HAP-1 (cell line): Measurements from ENCODE around the gene ZNF2.
A peak's percentile ranks its signal among the peaks of the same experiment; 100 is the strongest.

Experiments
- DNase-seq, 2 experiments: peaks; one replicate each; pipeline ENCODE4 v3.0.0-alpha.2; 2016 to 2020; ENCODE audit warnings: low spot score in 2 of 2
- H3K27me3 ChIP-seq: fragments of 250-450 bp; sonication (Bioruptor Pico); 2 replicates; pipeline ENCODE4 v1.5.1; 2020; ENCODE audit warnings: low read depth, mild to moderate bottlenecking, moderate library complexity
- H3K36me3 ChIP-seq: fragments of 250-450 bp; sonication (Bioruptor Pico); replicated peaks from 2 replicates; pipeline ENCODE4 v1.5.1; 2020; ENCODE audit warnings: mild to moderate bottlenecking
- H3K4me1 ChIP-seq: fragments of 250-450 bp; sonication (Bioruptor Pico); 2 replicates; pipeline ENCODE4 v1.5.1; 2020; ENCODE audit warnings: mild to moderate bottlenecking
- H3K4me3 ChIP-seq: fragments of 250-450 bp; sonication (Bioruptor Pico); 2 replicates; pipeline ENCODE4 v1.5.1; 2020; ENCODE audit warnings: mild to moderate bottlenecking, moderate library complexity
- H3K9me3 ChIP-seq: fragments of 250-450 bp; sonication (Bioruptor Pico); 2 replicates; pipeline ENCODE4 v1.5.1; 2020; ENCODE audit warnings: mild to moderate bottlenecking, moderate library complexity
- in situ Hi-C: fragments of 300-500 bp; cut with MboI; formaldehyde crosslinking; loops from 3 replicates; pipeline ENCODE4 v1.14.3; 2020; ENCODE audit warnings: low sequenced_read_pairs, inconsistent platforms, mixed read lengths

ZNF2 gene

DNA sequence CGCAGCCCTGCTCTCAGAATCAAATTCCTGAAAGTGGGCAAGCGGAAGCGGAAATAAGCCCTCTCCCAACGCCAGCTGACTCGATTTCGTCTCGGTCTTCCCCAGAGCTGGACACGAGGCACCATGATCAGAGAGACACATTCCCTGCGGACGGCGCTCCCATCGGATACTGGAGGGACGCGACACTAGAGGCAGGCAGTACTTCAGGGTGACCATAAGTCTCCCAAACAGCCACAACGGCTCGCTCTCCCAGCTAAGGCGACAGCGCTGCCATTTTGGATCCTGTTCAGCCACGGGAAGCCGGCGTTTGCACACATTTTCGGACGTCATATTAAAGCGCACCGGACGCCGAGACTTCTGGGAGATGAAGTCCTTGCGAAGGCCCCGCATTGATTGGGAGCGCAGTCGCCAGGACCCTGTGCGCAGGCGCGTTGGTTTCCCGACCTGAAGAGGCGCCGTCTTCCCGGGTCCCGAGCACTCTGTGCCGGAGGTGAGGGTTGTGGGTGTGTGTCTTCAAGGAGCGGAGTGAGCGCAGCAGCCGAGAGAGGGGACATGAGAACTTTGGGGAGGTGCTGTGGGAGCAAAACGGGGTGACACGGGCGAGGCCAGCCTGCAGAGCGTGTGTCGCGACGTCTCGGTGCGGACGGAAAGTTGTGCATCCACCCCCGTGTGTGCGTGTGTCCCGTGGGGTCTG is at the start of gene ZNF2:
ZNF2 (plus strand) TSS at position 439 of the 694 bp plus-strand sequence. CDS start 10,418 bp downstream, outside the sequence.
- H3K9me3 ChIP-seq: no peaks in the 10 kb centered on the region
- peak within 1 kb of the TSS; percentile 86 for H3K4me3 ChIP-seq
- no peaks in the 10 kb centered on the region for H3K36me3 ChIP-seq
- peak; percentile 95 to 96 for DNase-seq
- in situ Hi-C loops: no loop called here
- no peaks in the 10 kb centered on the region for H3K27me3 ChIP-seq
- H3K4me1 ChIP-seq: peaks cover 12% of the 10 kb centered on the region

DNA sequence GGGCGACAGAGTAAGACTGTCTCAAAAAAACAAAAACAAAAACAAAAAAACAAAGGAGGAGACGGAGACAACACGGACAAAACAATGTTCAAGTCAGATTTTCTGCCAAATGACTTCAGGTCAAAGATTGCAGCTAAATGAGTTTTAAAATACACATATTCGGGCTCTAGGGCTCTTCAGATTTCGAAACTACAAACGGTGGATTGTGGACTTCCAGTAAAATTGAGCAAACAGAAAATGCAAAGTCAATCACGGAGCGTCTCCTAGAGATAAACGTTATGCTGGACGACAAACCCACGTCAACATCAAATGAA is 44.6 kb upstream of the ZNF2 start:
- in situ Hi-C loops: no loop called here
- no peaks in the 10 kb centered on the region for H3K27me3 ChIP-seq
- H3K4me1 ChIP-seq: peaks cover 18% of the 10 kb centered on the region
- peaks cover 12% of the 10 kb centered on the region for H3K36me3 ChIP-seq
- no peaks in the 10 kb centered on the region for H3K9me3 ChIP-seq
- DNase-seq: no peak
- peak overlapping the region; percentile 91 for H3K4me3 ChIP-seq

DNA sequence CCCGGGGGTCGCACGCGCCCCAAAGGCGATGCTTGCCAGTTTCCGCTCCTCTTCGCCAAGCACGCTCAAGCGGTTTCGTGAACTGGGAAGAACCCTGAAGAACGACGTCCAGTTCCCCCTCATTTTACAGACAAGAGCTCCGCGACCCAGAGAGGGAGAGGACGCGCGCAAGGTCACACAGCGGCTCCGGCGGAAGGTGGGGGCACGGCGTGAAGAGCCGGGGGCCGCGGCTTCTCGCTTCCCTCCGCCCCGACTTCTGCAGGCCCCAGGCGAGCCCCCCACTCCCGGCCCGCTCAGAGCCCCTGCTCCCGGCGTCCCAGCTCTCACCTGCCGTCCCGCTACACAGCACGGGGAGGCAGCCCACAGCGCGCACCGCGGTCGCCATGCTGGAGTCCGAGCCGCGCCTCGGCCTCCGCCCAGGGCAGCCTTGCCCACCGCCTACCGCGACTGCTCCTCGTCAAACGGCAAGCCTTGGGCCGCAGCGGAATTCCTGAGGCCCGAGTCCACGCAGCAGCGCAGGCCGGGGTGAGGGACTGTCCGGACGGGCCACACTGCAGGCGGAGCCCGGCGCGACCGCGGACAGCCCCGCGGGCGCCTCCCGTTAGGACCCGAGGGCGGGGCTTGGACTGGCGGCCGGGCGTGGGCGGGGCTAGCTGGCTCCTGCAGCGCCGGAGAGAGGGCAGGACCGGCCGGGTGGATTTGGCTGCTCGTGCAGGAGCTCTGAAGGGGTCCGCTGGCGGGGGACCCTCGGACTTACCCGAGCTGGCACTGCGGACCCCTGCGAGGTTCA is 44.0 kb upstream of the ZNF2 start, which contains the start of gene MRPS5:
MRPS5 (minus strand) TSS at position 402 of the 790 bp plus-strand sequence; CDS start at position 385, 17 bp downstream.
- Histone ChIP-seq H3K4me3 (peak within 1 kb of the TSS; percentile 91), H3K9me3 (no peaks in the 10 kb centered on the region), H3K36me3 (peaks cover 9% of the 10 kb centered on the region), H3K27me3 (no peaks in the 10 kb centered on the region), H3K4me1 (peaks cover 18% of the 10 kb centered on the region)
- DNase-seq: peak; percentile 68 to 93
- in situ Hi-C loops: no loop called here

DNA sequence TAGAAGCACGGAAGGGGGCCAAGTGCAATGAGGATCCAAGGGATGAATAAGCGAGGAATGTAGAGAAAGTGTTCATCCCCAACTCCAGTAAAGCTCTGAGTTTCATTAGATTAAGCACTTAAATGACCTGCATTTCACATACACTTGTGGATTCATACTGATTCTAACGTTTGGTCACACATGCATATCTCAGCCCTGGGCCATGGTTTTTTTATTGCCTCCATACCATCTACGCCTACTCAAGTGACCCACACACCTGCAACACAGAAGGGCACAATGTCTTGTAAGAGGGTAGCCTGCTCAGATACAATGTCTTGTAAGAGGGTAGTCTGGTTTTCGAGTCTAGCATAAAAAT is 43.4 kb upstream of the ZNF2 start:
- peak overlapping the region; percentile 91 for H3K4me3 ChIP-seq
- H3K4me1 ChIP-seq: peaks cover 18% of the 10 kb centered on the region
- no peaks in the 10 kb centered on the region for H3K9me3 ChIP-seq
- H3K27me3 ChIP-seq: no peaks in the 10 kb centered on the region
- in situ Hi-C loops: no loop called here
- no peak for DNase-seq
- H3K36me3 ChIP-seq: peaks cover 6% of the 10 kb centered on the region; the same call in 1 of the 2 replicates

DNA sequence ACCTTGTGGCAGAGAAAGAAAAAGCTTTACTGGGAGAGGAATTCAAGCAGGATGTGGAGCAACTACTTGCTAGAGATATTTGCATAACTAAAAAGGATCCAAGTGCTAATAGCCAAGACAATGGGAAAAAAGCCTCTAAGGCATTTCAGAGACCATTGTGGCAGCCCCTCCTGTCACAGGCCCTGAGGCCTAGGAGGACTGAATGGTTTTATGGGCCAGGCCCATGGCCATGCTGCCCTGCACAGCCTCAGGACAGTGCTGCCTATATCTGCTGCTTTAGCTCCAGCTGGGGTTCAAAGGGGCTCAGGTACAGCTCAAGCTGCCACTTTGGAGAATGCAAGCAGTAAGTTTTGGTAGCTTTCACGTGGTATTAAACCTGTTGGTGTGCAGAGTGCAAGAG is 26.9 kb upstream of the ZNF2 start:
- Histone ChIP-seq H3K4me3 (no peak overlapping the region), H3K27me3 (no peaks in the 10 kb centered on the region), H3K36me3 (no peaks in the 10 kb centered on the region), H3K4me1 (no peaks in the 10 kb centered on the region), H3K9me3 (no peaks in the 10 kb centered on the region)
- no peak for DNase-seq
- in situ Hi-C loops: no loop called here

DNA sequence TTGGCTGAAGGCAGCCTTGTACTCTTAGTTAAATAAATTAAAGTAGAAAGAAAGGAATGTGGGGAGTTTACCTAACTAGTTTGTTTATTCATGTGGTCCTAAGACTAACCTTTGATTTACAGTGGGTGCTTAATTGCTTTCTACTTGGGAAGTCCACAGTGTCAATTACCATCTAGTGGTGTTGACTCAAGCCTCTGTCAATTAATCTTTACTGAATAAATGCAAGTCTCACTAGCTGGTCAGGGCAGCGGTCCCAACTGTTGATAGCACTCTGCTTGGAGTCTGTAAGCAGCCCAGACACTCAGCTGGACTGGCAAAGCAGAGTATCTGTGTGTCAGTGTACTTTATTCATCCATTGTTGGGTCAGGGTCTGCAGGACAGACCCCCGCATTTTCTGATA is 21.8 kb upstream of the ZNF2 start:
- H3K9me3 ChIP-seq: peaks cover 14% of the 10 kb centered on the region
- H3K36me3 ChIP-seq: no peaks in the 10 kb centered on the region
- DNase-seq: no peak
- in situ Hi-C loops: no loop called here
- no peaks in the 10 kb centered on the region for H3K4me1 ChIP-seq
- H3K4me3 ChIP-seq: no peak overlapping the region
- H3K27me3 ChIP-seq: no peaks in the 10 kb centered on the region

DNA sequence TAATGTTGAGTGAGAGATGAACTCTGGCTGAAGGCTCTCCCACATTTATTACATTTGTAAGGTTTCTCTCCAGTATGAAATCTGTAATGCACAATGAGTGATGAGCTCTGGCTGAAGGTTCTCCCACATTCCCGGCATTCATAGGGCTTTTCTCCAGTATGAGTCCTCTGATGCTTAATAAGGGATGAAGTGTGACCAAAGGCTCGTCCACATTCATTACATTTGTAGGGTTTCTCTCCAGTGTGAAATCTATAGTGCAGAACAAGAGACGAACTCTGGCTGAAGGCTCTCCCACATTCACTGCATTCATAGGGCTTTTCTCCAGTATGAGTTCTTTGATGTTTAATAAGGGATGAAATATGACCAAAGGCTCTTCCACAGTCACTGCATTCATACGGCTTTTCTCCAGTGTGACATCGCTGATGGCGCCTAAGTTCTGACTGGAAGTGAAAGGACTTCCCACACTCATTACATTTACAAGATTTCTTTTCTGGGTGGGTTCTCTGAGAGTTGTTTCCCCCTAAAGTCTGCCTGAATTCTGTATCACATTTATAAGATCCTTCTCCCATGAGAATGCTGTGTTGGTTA is 16.1 kb upstream of the ZNF2 start:
- H3K9me3 ChIP-seq: peaks cover 31% of the 10 kb centered on the region
- no peak for DNase-seq
- in situ Hi-C loops: no loop called here

DNA sequence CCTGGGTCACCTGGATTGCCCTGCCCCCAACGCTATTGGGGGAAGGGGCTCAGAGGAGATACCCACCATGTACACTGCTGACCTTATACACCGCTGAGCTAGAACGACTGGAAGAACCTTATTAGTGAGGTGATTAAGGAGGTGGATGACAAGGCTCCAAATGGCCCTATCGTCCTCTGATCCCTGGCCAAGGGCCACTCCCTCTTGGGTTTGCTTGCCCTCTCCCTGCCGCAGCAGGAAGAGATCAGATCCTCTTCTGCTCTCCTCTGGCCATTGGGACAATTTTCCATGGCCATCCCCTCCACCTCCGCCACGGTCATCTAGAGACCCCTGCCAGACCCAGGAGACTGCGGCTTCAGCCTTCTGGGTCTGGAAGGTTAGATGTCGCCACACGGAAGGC is 7.2 kb upstream of the ZNF2 start:
- in situ Hi-C loops: no loop called here
- Histone ChIP-seq H3K4me3 (no peak overlapping the region), H3K9me3 (no peaks in the 10 kb centered on the region), H3K4me1 (no peaks in the 10 kb centered on the region), H3K27me3 (no peaks in the 10 kb centered on the region), H3K36me3 (no peaks in the 10 kb centered on the region)
- no peak for DNase-seq

More for the DNA sequence above, 16.1 kb upstream of the ZNF2 start:
- Histone ChIP-seq H3K4me1 (no peaks in the 10 kb centered on the region), H3K36me3 (peaks cover 5% of the 10 kb centered on the region; the same call in 1 of the 2 replicates), H3K4me3 (no peak overlapping the region), H3K27me3 (no peaks in the 10 kb centered on the region)

DNA sequence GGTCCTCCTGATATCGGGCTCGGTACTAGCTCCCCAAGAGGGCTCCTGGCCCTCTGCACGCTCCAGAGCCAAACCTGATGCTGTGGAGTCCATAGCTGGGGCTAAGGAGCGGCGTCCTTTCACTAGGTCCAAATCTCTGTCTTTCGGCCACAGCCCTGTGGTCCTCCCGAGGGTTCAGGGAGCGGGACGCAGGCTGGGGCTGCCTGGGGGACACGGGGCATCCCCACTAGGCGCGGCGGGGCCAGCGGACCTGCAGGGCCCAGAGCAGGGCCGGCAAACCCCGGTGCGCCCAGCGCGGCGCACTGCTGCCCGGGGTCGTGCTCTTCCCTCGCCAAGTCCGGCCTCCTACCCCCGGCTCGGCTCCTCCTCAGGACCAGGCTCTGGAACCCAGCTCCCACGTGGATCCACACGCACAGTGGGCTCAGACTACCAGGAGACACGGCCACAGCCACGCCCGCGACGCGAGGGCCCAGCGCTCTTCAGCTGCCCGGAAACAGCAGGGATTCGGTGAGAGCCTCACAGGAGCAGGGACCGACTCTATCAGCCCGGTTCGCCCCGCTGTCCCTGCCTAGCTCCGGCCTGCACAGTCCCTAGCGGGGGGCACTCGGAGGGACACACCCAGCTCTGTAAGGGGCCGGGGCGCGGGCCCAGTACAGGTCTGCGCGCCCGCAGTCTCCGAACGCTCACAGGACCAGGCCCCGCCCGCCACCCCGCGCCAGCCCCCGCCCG is 6.6 kb upstream of the ZNF2 start:
- Histone ChIP-seq H3K27me3 (no peaks in the 10 kb centered on the region), H3K36me3 (no peaks in the 10 kb centered on the region), H3K4me3 (peak overlapping the region; percentile 38), H3K4me1 (peaks cover under 1% of the 10 kb centered on the region), H3K9me3 (no peaks in the 10 kb centered on the region)
- peak; percentile 5 to 47 for DNase-seq
- in situ Hi-C loops: no loop called here

DNA sequence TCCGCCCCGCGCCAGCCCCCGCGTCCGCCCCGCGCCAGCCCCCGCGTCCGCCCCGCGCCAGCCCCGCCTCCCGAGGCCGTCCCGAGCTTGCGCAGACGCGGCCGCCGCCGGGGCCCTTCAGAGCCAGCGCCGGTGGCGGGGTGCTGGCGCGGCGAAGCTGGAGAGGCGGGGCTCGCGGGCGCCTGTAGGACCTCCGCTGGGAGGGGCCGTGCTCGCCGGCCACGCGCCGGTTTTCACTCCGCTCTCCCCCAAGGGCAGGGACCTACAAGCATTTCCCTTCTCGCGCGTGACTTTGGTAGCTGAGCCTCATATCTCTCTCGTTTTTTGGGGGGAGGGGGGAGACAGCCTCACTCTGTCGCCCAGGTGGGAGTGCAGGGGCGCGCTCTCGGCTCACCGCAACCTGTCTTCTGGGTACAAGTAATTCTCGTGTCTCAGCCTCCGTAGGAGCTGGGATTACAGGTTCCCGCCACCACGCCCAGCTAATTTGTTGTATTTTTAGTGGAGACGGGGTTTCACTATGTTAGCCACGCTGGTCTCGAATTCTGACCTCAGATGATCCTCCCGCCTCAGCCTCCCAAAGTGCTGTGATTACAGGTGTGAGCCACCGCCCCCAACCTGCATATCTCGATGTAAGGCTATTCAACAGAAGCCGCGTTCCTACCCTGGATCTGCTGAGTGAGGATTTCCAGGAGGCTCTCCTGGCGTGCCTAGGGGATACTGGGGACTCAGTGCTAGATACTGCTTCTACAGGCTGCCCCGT is 5.7 kb upstream of the ZNF2 start, which contains the start of gene ZNF514:
ZNF514 (minus strand) TSS at position 159 of the 760 bp plus-strand sequence. CDS start 6,595 bp downstream, outside the sequence.
- Histone ChIP-seq H3K27me3 (no peaks in the 10 kb centered on the region), H3K4me3 (peak within 1 kb of the TSS; percentile 38), H3K36me3 (no peaks in the 10 kb centered on the region), H3K4me1 (peaks cover 8% of the 10 kb centered on the region), H3K9me3 (no peaks in the 10 kb centered on the region)
- in situ Hi-C loops: no loop called here
- DNase-seq: peak; percentile 67 to 78

DNA sequence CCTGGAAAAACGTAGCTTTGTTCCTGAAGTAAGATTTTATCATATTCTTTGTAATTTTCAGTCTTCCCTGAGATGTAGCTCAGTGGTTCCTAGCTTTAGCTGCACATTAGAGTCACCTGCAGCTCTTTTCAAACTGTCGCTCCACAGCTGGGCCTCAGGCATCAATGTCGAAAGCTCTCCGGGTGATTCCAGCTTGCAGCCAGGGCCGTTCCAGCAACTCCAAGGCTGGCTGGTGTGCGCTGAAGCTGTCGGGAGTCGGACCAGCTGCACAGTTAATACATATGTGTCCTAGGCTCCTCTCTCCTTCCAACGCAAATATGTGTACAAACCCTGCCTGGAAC is 609 bp upstream of the ZNF2 start:
- H3K4me3 ChIP-seq: peak overlapping the region; percentile 86
- no peaks in the 10 kb centered on the region for H3K36me3 ChIP-seq
- no peaks in the 10 kb centered on the region for H3K27me3 ChIP-seq
- in situ Hi-C loops: no loop called here
- H3K4me1 ChIP-seq: peaks cover 12% of the 10 kb centered on the region
- no peaks in the 10 kb centered on the region for H3K9me3 ChIP-seq
- no peak for DNase-seq

DNA sequence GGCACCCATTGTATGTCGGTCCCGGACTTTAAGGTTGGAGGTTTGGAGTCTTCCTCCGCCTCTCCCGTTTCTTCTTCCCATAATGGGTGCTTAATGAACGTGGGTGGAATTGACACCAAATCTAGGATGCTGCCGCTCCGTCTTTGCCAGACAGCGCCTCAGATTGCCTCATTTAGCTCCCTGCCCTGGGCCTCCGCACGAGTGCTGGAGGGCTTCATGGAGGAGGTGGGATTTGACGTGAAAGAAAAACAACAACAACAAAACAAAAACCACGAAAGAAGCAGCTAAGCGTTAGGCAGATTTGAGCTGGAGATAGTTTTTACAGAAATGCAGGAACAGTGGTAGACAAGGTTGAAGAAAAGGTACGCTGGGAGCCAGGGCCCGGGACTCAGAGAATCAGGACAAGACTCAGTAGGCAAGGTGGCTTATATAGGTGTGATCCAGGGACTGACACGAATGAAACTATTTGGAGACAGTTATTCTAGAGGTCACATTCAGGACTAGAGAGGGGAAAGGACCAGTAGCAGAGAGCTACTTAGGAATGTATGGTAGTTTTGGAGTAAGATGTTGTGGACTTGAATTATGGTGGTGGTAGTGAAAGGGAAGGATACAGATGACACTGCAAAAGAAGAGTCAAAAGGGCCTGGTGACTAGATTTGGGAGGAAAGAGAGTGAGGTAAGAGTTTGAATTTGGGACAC is 605 bp downstream of the ZNF2 start:
- Histone ChIP-seq H3K9me3 (no peaks in the 10 kb centered on the region), H3K4me3 (peak overlapping the region; percentile 86), H3K4me1 (peaks cover 12% of the 10 kb centered on the region), H3K27me3 (no peaks in the 10 kb centered on the region), H3K36me3 (no peaks in the 10 kb centered on the region)
- in situ Hi-C loops: no loop called here
- no peak for DNase-seq

DNA sequence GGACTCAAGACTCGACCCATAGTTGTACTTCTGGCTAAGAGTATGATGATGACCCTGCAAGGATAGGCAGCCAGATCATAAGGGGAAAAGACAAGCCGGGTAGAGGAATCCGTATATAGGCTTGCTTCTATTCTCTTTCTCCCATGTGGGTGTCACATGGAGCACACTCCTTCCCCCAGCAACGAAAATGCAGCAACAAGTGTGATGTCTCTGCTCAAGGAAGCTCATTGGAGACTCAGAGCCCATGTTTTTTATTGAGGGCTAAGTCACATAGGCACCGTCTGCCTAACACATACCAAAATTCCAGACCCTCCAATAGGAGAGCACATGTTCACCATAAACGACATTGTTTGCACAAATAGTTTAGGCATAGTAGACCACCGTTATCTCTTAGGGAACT is 6.3 kb downstream of the ZNF2 start:
- in situ Hi-C loops: no loop called here
- DNase-seq: no peak
- H3K4me3 ChIP-seq: no peak overlapping the region
- no peaks in the 10 kb centered on the region for H3K36me3 ChIP-seq
- no peaks in the 10 kb centered on the region for H3K27me3 ChIP-seq
- H3K4me1 ChIP-seq: no peaks in the 10 kb centered on the region
- no peaks in the 10 kb centered on the region for H3K9me3 ChIP-seq
